Stimulated activated CD8-positive, alpha-beta memory T cell treated with anti-CD3 and anti-CD28 coated beads, Interleukin-12 subunit alpha, Interleukin-12 subunit beta, amount 100 ng/mL, for 24 hours (primary cell): ENCODE data around the gene PTPN14.
"Not testable (repeated sequence)": the region's sequence is repeated elsewhere in the genome, so short reads cannot be mapped to it uniquely, and the experiment has no call there.

Source experiments
- DNase-seq: peaks from one replicate; pipeline ENCODE4 v3.0.0-alpha.2; 2020; ENCODE audit errors: extremely low read depth

PTPN14 gene

DNA sequence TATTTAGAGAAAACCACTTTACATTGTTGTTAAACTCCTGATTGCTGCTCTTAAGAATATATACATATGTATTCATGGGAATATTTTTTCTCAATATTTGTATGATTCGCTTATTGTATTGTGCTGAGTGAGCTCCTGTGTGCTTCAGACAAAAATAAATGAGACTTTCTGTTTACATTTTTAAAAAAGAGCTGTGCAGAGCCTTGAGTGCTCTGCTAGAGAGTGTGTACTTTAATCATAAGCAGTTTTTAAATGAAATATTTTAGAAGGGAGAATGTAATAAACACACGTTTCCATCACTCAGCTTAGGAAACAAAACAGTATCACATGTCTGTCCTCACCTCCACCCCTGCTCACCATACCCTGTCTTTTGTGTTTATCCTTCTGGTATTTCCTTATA is 9.7 kb downstream of the PTPN14 start:
- no peak for DNase-seq

DNA sequence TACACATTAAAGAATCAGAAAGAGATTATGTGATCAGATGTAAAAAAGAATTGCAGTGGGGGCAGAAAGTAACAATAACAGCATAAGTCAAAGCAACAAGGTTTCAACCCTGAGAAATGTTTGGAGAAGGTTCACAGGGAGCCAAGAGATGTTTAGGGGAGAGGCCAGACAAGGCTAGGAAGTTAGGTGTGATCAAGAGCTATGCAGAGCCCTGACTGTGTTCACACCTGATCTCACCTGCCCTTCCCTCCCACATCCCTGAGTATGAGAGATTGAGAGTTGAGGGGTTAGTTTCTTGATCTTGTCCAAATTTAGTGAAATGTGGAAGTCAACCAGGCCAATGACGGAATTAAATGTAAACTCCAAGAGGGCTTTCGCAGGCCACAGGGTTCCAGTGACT is 10.2 kb downstream of the PTPN14 start:
- no peak for DNase-seq

DNA sequence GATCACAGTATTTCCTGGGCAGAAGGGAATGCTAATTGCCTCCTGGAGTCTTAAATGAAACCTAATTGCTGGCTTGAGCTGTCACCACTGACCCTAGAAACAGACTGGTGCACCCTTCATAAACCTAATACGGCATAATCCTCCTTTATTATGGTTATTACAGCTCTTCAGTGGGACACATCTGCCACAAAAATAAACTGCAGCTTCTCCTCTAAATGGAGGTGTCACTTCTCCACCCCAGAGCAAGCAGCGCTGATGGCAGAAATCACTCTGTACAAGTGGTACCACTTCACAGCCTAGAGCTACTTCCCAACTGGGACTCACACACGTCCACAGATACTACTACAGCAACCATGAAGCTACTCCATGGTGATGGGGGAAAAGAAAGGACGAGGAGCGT is 11.1 kb downstream of the PTPN14 start:
- DNase-seq: no peak

- no peak for DNase-seq
Observed at GRCh38 chr1:214538496-214538895, 12.9 kb downstream of the PTPN14 start.

DNA sequence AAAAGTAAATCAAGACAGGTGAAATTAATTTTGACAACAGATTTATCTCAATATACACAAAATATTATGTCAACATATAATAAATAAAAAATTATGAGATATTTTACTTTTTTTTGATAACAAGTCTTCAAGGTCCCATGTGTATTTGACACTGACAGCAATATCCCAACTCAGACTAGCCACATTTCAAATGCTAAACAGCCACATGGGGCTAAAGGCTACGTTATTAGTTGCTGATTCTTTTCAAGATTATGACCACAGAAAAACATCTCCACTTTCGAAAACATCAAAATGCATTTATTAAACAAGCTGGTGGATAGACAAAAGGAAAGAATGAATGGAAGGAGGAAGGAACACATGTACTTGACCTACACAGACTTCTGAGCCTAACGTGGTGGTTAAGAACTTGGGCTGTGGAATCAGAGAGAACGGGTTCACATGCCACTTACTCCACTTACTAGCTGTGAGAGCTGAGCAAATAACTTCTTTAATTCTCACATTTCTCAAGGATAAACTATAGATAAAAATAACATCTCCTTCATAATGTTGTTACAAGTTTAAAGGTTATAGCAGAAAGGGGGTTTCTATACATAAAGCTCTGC is 13.4 kb downstream of the PTPN14 start:
- no peak for DNase-seq

DNA sequence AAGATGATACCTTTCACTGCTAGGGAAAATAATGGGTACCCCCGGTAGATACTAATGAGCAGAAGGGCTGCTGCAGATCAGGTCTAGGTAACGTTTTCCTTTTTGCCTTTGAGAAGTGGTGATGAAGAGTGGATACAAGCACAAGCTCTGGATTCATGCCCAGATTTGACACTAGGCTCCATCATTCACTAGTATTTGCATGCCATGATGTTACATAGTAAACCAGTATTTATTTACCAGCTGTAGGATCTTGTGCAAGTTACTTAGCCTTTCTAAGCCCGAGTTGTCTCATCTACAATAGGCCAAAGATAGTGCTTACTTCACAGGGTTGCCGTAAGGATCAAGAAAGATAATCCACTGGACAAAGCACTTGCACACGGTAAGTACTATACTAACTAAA is 14.2 kb downstream of the PTPN14 start:
- DNase-seq: no peak

DNA sequence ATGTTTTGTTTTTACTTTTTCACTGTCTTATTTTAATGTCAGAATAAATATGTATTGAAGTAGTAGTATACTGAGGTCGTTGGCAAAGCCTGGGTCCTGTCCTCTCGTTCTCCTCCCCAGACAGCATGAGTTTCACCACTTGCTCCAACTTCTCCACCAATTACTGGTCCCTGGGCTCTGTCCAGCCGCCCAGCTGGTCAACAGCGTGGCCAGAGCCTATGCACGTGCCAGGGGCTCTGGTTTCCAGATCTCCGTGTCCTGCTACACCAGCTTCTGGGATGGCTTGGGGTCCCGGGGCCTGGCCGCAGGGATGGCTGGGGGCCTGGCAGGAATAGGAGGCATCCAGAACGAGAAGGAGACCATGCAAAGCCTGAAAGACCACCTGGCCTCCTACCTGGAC is 19.3 kb downstream of the PTPN14 start:
- DNase-seq: no peak

GRCh38 chr1:214525535-214526019 is 25.8 kb downstream of the PTPN14 start:
- DNase-seq: no peak

DNA sequence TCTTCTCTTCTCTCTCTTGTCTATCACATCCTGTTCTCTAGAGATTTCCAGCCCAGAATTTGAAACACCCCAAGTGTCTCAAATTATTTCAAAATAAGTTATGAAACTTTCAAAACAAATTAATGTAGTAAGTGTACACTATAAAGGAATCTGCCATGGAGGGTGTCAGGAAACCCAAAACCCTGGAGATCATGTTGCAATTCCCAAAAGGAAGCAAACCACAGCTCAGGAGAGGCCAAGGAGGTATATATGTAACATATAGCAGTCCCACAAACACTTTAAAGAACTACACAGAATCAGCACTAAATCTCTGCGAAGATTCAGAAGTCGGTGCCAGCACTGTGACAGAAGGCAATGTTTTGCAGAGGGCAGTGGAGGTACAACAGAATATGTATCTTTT is 26.6 kb downstream of the PTPN14 start:
- no peak for DNase-seq

DNA sequence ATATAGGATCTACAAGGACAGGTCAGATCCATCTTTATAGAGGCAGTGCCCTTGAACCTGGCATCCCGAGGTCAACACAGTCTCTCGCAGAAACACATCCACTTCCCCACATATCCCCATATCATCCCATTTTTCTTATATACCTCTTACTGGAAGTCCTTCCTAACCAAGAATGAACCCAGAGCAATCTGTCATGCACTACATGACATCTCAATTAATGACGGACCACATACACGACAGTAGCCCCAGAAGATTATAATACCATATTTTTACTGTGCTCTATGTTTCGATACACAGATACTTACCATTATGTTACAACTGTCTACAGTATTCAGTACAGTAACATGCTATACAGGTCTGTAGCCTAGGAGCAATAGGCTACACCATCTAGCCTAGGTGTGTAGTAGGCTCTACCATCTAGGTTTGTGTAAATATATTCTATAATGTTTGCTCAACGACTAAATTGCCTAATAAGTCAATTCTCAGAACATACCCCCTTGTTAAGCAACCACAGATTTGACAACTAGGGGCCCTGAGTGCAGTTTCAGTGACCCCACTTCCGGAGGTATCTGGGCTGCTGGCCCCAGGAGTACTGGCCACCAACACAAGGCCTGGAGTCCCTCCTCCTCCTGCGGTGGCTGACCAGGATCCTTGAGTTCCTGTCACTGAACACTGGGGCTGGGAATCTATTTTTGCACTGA is 28.1 kb downstream of the PTPN14 start:
- DNase-seq: no peak

GRCh38 chr1:214521458-214521857 is 29.9 kb downstream of the PTPN14 start:
- DNase-seq: not testable (repeated sequence)

DNA sequence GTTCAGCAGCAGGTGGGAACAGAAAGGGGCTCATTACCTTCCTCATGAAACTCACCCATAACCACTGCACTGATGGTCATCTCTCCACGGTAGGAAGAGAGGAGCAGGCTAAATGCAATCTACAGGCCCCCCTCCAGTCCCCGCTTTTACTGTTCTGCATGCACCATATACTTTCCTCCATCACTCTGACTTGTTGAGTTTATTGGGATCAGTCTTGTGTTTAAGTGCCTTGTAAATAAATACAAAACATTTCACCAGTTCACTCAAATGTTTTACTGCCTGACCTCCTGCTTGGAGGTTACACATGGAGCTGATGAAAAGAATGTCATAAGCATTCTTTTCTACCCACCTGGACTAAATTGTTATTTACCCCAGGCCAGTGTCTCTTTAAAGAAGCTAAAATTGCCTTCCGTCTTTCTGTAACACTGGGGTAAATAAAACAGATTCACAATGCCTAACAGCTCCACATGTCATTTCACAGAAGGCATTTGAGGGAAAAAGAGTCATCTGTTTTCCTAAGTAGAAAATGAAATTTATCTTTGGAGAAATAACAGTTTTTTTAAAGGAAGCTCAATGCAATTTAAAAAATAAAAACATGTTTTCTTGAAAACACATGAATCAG is 30.7 kb downstream of the PTPN14 start:
- DNase-seq: no peak

GRCh38 chr1:214518361-214518760 is 33.0 kb downstream of the PTPN14 start:
- DNase-seq: no peak

DNA sequence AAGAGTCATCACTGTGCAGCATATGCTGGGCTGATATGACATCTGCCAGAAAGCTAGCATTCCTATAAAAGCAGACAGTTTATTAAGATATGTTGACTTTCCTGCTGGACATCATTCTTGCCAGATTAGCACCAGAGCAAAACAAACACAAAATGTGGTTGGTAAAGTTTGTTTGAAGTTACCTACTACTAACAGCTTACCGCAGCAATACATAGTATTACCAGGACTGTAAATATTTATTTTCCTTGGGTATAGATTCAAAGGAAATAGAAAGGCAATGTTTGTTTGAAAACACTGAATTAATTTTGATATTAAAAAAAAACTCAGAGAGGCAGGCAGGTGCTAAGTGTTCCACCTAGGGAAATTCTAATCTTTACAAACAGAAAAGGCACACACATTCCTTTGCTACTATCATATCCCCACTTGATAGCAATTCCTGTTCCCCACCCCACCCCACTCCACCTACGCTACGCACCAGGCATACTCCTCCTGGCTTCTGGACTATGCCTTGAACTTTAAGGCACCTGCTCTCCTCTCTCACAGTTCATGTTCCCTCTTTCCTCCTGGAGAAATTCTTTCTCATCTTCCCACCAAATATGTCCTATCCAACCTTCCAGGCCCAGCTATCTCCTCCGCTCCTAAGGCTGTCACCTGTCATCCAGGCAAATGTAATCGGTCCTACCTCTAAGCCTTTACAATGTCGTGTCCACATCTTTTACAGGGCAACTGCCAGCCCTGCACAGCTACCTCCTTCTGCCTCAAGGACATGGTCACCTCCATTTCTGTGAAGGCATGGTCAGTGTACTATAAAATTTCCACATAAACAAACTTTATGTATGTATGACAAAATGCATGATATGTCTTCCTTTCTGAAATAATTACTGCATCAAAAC is 34.7 kb downstream of the PTPN14 start:
- no peak for DNase-seq

- DNase-seq: no peak
Observed at GRCh38 chr1:214515544-214516433, 35.6 kb downstream of the PTPN14 start.

DNA sequence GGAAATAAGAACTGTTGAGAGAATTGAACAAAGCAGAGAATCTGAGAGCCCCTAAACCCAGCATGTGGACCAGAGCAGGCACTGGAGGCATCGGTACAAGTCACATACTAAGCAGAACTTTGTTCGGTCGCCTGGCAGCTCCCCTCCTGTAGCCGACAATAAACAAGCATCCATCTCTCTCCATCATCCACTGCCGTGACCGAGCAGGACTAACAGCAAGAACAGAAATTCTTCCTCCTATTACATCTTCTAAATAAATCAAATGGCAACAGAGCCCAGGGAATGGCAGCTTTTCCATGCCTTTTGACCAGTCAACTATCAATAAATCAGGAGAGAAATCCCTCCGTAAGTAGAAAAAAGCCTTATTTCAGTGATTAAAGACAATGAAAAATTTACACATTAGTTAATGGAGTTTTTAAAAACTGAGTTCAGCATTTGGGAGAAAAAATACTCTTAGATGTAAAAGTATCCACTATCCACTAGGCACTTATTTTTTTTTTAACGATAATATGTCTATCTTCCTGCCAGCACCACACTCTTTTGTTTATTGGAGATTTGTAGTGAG is 36.5 kb downstream of the PTPN14 start:
- DNase-seq: no peak

DNA sequence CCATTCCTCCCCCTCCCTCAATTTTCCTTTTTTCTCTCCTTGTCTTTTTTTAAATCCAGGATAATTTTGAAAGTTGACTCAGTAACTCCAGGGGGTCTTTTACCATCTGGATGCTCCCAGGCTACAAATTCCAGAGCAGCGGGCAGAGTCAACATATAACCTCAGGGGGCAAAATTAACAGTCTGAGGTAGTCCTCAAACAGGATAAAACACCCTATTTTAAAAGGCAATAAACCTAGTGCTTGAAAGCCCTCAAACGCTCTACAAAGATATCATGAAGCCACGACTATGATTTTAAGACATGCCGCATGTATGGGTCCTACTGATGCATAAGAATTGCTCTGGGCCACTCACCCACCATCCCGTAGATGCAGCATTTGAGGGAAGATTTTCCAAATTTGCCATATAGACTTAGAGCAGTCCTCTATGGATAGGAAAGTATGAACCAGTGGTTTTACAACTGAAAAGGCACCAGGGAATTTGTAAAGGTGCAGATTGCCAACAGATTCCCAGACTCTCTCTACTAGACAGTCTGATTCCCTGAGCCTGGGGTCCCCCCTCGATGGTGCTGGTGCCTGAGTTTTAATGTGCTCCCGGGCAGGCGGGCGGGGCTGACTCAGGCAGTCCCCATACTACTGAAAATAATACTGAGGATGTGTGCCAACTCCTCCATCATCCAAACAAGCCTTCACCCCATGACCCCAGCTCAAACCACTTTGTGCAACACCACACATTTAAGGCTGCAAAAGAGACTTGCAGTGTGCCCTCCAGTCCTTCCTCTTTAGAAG is 37.2 kb downstream of the PTPN14 start:
- DNase-seq: no peak

GRCh38 chr1:214513394-214513793 is 38.0 kb downstream of the PTPN14 start:
- DNase-seq: no peak

- DNase-seq: no peak
Observed at GRCh38 chr1:214511639-214511998, 39.8 kb downstream of the PTPN14 start.
